Stimulated activated CD8-positive, alpha-beta memory T cell treated with anti-CD3 and anti-CD28 coated beads, Interleukin-15, amount 100 ng/mL, for 24 hours (primary cell): ENCODE measurements around the gene DNAJC1.
"Not testable (repeated sequence)": the region's sequence is repeated elsewhere in the genome, so short reads cannot be mapped to it uniquely, and the experiment has no call there.

Source experiments
- DNase-seq: peaks from one replicate; pipeline ENCODE4 v3.0.0-alpha.2; 2020; ENCODE audit warnings: low read depth

DNAJC1 gene

DNA sequence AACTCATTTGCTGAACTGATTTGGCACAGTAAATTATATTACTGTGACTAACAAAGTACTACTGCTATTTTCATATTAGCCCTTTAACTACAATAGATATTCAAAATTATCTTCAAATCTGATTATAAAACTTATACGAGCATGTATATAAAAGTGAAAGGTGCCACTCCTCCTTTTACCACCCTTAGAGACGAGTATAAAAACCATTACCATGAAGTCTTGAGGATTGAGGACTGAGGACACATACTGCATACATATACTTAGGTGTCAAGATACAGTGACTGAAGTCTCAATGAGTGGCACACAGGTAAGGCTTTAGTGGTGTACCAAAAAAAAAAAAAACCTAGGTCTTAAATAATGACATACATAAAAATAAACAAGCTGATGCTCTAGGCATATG, 98.6 kb downstream of the DNAJC1 start:
- no peak for DNase-seq

- DNase-seq, result no peak
These were observed 103.8 kb downstream of the DNAJC1 start for GRCh38 chr10:21899736-21900135.

GRCh38 chr10:21895932-21896331, 107.6 kb downstream of the DNAJC1 start:
- no peak for DNase-seq

- no peak for DNase-seq
These were observed 108.7 kb downstream of the DNAJC1 start for GRCh38 chr10:21894648-21895342.

DNA sequence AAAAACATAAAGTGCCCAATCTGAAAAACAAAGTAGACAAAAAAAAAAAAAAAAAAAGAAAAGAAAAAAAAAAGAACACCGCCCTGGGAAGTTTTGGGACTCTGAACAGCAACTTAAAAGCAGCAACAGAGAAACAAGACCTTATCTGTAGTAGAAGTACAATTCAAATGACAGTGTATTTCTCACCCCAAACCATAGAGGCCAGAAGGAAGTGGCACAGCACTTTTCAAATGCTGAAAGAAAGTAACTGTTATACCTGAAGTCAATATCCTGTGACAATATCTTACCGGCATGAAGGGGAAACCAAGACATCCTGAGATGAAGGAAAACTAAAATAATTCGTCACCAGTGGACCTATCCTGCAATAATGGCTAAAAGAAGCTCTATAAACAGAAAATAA, 112.1 kb downstream of the DNAJC1 start:
- DNase-seq, result no peak

DNA sequence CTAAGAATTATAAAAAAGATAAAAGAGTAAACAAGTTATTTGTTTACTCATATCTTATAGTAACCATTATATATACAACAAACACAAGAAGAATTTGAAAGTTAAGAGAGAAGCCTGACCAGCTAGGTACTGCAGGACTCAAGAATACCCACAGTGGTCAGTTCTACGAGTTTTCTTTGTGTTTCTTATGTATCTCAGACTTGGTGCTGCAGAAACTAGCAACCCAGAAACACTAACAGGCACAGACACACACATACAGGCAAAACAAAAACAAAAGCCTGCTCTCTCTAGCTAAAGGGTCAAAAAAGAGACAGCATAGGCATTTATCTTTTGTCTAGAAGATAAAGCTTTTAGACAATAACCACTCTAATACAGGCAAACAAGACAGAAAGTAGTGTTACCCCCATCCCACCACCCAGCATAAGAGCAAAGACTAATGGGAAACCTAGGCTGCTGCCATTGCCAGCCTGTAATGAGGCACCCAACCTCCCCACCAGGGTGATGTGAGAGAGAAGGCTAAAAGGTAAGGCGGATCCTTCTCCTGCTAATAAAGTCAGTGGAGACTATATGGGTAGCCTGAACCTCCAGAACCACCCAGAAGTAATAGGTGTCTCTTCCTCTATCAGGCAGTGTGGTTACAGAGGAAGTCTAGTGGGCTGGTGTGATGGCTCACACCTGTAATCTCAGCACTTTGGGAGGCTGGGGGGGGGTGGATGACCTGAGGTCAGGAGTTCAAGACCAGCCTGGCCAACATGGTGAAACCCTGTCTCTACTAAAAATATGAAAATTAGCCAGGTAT, 113.9 kb downstream of the DNAJC1 start:
- DNase-seq, result no peak

DNA sequence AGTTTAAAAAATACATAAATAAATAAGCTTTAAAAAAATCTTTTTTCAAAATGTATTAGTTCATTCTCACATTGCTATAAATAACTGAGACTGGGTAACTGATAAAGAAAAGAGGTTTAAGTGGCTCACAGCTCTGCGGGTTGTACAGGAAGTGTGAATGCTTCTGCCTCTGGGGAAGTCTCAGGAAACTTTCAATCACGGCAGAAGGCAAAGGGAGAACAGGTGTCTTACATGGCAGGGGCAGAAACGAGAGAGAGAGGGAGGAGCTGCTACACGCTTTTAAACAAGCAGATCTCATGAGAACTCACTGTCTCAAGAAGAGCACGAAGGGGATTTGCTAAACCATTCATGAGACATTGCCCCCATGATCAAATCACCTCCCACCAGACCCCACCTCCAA, 114.6 kb downstream of the DNAJC1 start:
- DNase-seq, result no peak

- DNase-seq, result no peak
These were observed 117.6 kb downstream of the DNAJC1 start for GRCh38 chr10:21885940-21886339.

GRCh38 chr10:21873198-21873597, 130.3 kb downstream of the DNAJC1 start:
- DNase-seq, result no peak

DNA sequence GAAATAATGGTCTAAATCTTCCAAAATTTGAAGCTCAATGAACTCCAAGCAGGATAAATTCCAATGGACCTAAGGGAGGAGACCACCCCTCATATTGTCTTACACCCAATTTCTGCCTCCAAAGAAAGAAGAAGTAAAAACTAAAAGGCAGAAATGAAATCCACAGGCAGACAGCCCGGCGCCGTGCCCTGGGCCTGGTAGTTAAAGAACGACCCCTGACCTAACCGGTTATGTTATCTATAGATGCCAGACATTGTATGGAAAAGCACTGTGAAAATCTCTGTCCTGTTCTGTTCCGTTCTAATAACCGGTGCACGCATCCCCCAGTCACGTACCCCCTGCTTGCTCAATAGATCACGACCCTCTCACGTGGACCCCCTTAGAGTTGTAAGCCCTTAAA, 130.8 kb downstream of the DNAJC1 start:
- DNase-seq, result not testable (repeated sequence)

GRCh38 chr10:21870849-21871248, 132.7 kb downstream of the DNAJC1 start:
- no peak for DNase-seq

DNA sequence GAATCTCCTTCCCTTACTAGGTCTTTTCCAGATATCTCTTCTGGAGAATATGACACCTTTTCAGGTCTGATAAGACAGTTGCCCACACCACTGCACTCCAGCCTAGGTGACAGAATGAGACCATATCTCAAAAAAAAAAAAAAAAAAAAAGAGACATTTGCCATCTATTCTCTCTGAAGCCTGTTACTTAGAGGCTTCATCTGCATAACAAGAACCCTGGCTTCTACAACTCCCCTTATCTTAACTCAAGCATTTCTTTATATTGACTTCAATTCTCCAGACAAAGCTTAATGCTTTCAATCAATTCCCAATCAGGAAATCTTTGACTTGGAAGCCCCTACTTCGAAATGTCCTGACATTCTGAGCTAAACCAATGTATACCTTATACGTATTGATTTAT, 134.4 kb downstream of the DNAJC1 start:
- not testable (repeated sequence) for DNase-seq

DNA sequence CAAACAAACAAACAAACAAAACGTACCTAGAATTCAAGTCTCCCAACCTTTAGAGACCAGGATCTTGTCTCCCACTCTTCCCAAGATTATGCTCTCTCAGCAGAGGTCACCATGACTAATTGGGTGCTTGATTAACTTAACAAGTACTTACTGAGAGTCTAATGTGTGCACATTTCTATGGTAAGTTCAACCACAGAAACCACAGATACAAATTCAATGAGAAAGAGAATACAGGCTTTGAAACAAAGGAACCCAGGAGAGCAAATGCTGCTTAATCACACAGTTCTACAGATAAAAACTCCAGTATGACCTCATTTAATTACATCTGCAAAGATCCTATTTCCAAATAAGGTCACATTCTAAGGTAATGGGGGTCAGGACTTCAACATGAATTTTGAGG, 142.8 kb downstream of the DNAJC1 start:
- DNase-seq, result no peak

DNA sequence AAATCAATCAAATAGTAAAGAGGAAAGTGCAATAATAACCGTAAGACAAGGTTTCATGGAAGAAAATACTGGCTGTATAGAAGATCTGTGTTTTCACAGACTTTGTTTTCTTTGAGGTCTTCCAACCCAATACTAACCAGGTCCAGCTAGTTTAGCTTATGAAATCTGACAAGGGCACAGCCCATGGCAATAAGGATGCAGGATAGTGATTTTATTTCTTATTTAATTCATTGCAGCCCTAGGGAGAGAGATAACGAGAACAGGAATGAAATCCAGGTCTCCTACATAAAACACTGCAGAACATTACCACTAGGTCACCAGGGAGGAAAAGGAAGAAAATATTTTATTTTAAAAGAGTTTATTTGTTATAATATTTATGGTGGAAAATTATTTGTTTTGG, 145.1 kb downstream of the DNAJC1 start:
- no peak for DNase-seq

DNA sequence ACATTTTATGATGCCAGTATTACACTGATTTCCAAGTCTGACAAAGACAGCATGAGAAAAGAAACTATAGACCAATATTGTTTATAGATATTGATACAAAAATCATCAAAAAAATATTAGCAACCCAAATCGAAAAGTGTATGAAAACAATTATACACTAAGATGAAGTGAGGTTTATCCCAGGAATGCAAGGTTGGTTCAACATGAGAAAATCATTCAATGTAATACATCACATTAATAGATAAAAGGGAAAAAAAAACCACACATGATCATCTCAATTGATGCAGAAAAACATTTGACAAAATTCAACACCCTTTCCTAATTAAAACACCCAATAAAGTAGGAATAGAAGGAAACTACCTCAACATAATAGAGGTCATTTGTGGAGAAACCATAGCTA, 153.9 kb downstream of the DNAJC1 start:
- DNase-seq, result no peak

DNA sequence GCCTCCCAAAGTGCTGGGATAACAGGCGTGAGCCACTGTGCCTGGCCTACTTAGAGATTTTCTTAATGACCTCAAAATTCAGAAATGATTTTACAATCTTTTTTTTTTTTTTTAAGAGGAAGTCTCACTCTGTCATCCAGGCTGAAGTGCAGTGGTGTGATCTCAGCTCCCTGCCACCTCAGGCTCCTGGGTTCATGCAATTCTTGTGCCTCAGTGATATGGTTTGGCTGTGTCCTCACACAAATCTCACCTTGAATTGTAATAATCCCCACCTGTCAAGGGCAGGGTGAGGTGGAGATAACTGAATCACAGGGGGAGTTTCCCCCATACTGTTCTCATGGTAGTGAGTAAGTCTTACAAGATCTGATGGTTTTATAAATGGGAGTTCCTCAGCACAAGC, 159.9 kb downstream of the DNAJC1 start:
- DNase-seq, result no peak

GRCh38 chr10:21841273-21841672, 162.3 kb downstream of the DNAJC1 start:
- not testable (repeated sequence) for DNase-seq

DNA sequence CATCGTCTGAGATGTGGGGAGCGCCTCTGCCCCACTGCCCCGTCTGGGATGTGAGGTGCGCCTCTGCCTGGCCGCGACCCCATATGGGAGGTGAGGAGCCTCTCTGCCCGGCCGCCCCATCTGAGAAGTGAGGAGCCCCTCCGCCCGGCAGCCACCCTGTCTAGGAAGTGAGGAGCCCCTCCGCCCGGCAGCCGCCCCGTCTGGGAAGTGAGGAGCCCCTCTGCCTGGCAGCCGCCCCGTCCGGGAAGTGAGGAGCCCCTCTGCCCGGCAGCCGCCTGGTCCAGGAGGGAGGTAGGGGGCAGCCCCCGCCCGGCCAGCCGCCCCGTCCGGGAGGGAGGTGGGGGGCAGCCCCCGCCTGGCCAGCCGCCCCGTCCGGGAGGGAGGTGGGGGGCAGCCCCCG, 166.0 kb downstream of the DNAJC1 start:
- not testable (repeated sequence) for DNase-seq

GRCh38 chr10:21834574-21834973, 169.0 kb downstream of the DNAJC1 start:
- DNase-seq, result not testable (repeated sequence)

DNA sequence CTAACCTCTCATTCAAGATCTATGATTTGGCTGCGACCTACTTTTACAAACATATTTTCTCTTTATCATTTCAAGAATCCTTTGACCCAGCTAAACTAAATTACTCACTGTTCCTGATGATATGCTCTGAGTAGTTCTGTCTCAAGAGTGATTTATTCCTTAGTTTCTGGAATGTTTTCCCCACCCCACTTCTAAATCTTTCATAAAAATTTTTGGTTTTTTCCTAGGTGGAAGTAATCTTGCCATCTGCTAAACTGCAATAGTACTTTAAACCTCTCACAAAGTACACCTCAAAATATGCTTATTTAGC, 170.8 kb downstream of the DNAJC1 start:
- no peak for DNase-seq

GRCh38 chr10:21831986-21832820, 171.3 kb downstream of the DNAJC1 start:
- no peak for DNase-seq

DNA sequence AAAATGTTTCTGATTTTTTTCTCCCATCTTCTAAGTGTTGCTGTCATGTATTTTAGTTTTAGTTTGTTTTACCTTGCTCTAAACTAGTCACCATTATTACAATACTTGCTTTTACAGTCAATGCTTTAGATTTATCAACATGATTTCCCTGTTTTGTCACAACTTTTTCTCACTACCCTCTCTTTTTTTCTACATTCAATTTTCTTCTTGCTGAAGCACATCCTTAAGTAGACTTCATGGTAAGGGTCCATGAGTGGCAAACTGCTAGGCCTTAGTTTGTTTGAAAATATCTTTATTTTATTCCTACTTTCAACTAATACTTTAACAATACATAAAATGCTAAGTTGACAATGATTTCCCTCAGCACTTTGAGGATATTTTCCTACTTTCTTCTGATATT, 173.5 kb downstream of the DNAJC1 start:
- no peak for DNase-seq

GRCh38 chr10:21827308-21827707, 176.2 kb downstream of the DNAJC1 start:
- no peak for DNase-seq
